Activated CD4-positive, alpha-beta T cell treated with anti-CD3 and anti-CD28 coated beads, Interleukin-2, amount 10 ng/mL, durations not matched to agents 24 days and 14 days (primary cell): Measurements from ENCODE around the gene SEMA4C. TPM values are rescaled to one million over a fixed set of nuclear protein-coding genes. Genes with fewer than 3 reads are reported as not detected.

Source experiments
- DNase-seq: peaks from one replicate; pipeline ENCODE4 v3.0.0; 2022
- H3K27ac Mint-ChIP-seq: one replicate; pipeline ENCODE4 v1.8.0; 2022; ENCODE audit warnings: mild to moderate bottlenecking, mixed read lengths
- H3K27me3 Mint-ChIP-seq: one replicate; pipeline ENCODE4 v1.8.0; 2022; ENCODE audit warnings: mixed read lengths
- H3K36me3 Mint-ChIP-seq: one replicate; pipeline ENCODE4 v1.8.0; 2022; ENCODE audit warnings: low read depth, mild to moderate bottlenecking, mixed read lengths
- H3K4me1 Mint-ChIP-seq: one replicate; pipeline ENCODE4 v1.8.0; 2021; ENCODE audit warnings: mixed read lengths
- H3K4me3 Mint-ChIP-seq: one replicate; pipeline ENCODE4 v1.8.0; 2022; ENCODE audit warnings: mild to moderate bottlenecking, moderate library complexity, mixed read lengths
- H3K9me3 Mint-ChIP-seq: one replicate; pipeline ENCODE4 v1.8.0; 2021; ENCODE audit warnings: mixed read lengths
- intact Hi-C: fragments of 100-400 bp; cut with micrococcal nuclease; formaldehyde crosslinking; loops from one replicate; pipeline ENCODE4 v1.15.1; 2023
- total RNA-seq: library from RNA; stranded (reverse); gene quantifications from 2 replicates; pipeline ENCODE4 v1.2.3, GENCODE V29; 2022

SEMA4C gene
- total RNA-seq, 1 donor from 2014 or later, result 26.1 TPM

- peaks cover 22% of the 10 kb centered on the region for H3K4me1 Mint-ChIP-seq
- intact Hi-C loops, result no loop called here
- no peak overlapping the region for H3K4me3 Mint-ChIP-seq
- no peaks in the 10 kb centered on the region for H3K27me3 Mint-ChIP-seq
- H3K9me3 Mint-ChIP-seq, result no peaks in the 10 kb centered on the region
- no peak overlapping the region for H3K27ac Mint-ChIP-seq
- peak; percentile 69 for DNase-seq
- H3K36me3 Mint-ChIP-seq, result peaks cover 17% of the 10 kb centered on the region
Measured at GRCh38 chr2:96860065-96861029, 9.5 kb downstream of the SEMA4C start.

DNA sequence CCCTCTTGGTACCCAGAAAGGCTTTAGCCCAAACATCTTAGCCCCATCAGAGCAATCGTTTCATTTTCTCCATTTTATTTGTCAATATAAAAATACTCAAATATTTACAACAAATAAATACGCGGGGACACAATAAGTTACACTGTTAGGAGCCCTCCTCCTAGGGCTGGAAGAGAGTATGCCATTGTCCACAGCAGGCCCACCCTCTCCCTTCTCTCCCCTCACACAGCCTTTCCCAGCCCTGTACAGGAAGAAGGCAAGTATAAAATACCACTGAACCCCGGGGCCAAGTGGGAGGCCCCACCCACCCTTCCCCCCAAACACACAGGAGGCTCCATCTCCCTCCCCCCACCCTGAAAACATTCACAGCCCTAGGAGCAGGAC, 10.2 kb downstream of the SEMA4C start:
- H3K4me3 Mint-ChIP-seq, result peak overlapping the region; percentile 92
- intact Hi-C loops, result no loop called here
- H3K9me3 Mint-ChIP-seq, result no peaks in the 10 kb centered on the region
- peaks cover 21% of the 10 kb centered on the region for H3K36me3 Mint-ChIP-seq
- H3K27ac Mint-ChIP-seq, result no peak overlapping the region
- DNase-seq, result no peak
- peaks cover 26% of the 10 kb centered on the region for H3K4me1 Mint-ChIP-seq
- H3K27me3 Mint-ChIP-seq, result no peaks in the 10 kb centered on the region

DNA sequence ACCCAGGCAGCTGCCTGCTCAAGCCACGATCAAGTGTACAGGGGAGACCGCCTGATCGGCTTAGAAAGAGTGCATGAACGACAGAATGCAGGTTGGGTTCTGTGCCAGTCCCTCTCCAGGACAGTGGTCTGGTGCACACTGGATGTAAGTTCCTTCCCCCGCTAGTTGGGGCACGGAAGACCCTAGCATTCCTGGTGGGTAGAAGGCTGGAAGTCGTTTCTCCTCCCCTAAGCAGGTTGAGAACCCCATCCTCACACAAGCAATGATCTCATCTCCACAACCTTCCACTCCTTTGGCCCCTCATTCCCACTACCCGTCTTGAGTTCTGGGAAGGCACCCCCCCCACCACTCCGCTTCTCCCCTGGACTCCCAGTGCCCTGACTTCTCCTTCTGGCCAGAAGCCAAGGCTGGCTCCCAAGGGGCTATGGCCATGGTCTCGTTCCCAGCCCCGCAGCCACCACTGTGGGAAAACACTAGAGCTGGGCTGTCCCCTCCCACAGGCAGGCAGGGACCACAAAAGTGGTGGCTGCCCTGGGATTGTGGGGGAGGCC, 10.7 kb downstream of the SEMA4C start:
- no peak for DNase-seq
- Mint-ChIP-seq H3K4me1 (peaks cover 27% of the 10 kb centered on the region), H3K9me3 (no peaks in the 10 kb centered on the region), H3K36me3 (peaks cover 24% of the 10 kb centered on the region), H3K27ac (peak overlapping the region; percentile 60), H3K27me3 (no peaks in the 10 kb centered on the region), H3K4me3 (peak overlapping the region; percentile 92)
- intact Hi-C loops, result no loop called here

- peak; percentile 100 for DNase-seq
- H3K27me3 Mint-ChIP-seq, result no peaks in the 10 kb centered on the region
- peaks cover 26% of the 10 kb centered on the region for H3K36me3 Mint-ChIP-seq
- H3K9me3 Mint-ChIP-seq, result no peaks in the 10 kb centered on the region
- intact Hi-C loops, result loop anchor here (1.0 kb wide), 6 partner anchors 10 to 255 kb away; partner anchors contain the start of genes ANKRD36, CNNM3 and KANSL3
- peaks cover 28% of the 10 kb centered on the region for H3K4me1 Mint-ChIP-seq
- H3K4me3 Mint-ChIP-seq, result peak within 1 kb of the TSS; percentile 92
- peak within 1 kb of the TSS; percentile 93 for H3K27ac Mint-ChIP-seq
Measured at GRCh38 chr2:96857667-96858372, 12.1 kb downstream of the SEMA4C start, which contains the start of gene ANKRD39. Gene ANKRD39 (minus strand): TSS chr2:96858016. CDS start chr2:96857987, 29 bp downstream.

- Mint-ChIP-seq H3K4me3 (peak overlapping the region; percentile 92), H3K36me3 (peaks cover 33% of the 10 kb centered on the region), H3K27ac (peak overlapping the region; percentile 93), H3K9me3 (no peaks in the 10 kb centered on the region), H3K27me3 (no peaks in the 10 kb centered on the region), H3K4me1 (peaks cover 28% of the 10 kb centered on the region)
- peak; percentile 82 for DNase-seq
- intact Hi-C loops, result loop anchor here (1.0 kb wide), 1 partner anchor 256 kb away; the partner anchor contains the start of gene ANKRD36
Measured at GRCh38 chr2:96856776-96857666, 12.9 kb downstream of the SEMA4C start.

GRCh38 chr2:96853321-96853720, 16.6 kb downstream of the SEMA4C start:
- H3K27me3 Mint-ChIP-seq, result no peaks in the 10 kb centered on the region
- no peak for DNase-seq
- intact Hi-C loops, result no loop called here
- no peak overlapping the region for H3K4me3 Mint-ChIP-seq
- H3K9me3 Mint-ChIP-seq, result no peaks in the 10 kb centered on the region
- H3K36me3 Mint-ChIP-seq, result peaks cover 32% of the 10 kb centered on the region
- no peak overlapping the region for H3K27ac Mint-ChIP-seq
- peaks cover 18% of the 10 kb centered on the region for H3K4me1 Mint-ChIP-seq

GRCh38 chr2:96852667-96853066, 17.2 kb downstream of the SEMA4C start:
- Mint-ChIP-seq H3K4me3 (no peak overlapping the region), H3K36me3 (peaks cover 35% of the 10 kb centered on the region), H3K27ac (no peak overlapping the region), H3K9me3 (no peaks in the 10 kb centered on the region), H3K27me3 (no peaks in the 10 kb centered on the region), H3K4me1 (peaks cover 18% of the 10 kb centered on the region)
- intact Hi-C loops, result no loop called here
- DNase-seq, result no peak

- no peak overlapping the region for H3K27ac Mint-ChIP-seq
- no peak for DNase-seq
- intact Hi-C loops, result no loop called here
- peaks cover 35% of the 10 kb centered on the region for H3K36me3 Mint-ChIP-seq
- no peaks in the 10 kb centered on the region for H3K9me3 Mint-ChIP-seq
- peaks cover 6% of the 10 kb centered on the region for H3K4me1 Mint-ChIP-seq
- H3K27me3 Mint-ChIP-seq, result no peaks in the 10 kb centered on the region
- no peak overlapping the region for H3K4me3 Mint-ChIP-seq
Measured at GRCh38 chr2:96848264-96848663, 21.6 kb downstream of the SEMA4C start.

DNA sequence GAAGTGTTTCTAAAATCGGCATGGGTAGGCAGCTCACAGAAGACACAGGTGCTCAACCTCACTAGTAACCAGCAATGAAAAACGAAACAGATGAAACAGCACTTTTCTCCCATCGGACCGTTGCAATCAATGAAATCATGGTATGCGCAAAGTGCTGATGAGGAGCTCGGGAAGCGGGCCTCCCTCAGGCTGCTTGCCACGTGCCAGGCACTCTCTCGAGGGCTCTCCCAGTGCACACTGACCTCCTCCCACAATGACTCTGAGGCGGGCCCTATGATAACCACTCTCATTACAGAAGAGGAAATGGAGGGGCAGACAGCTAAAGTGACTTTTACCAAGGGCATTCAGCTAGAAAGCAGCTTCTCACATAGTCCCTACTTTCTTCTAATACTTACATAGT, 22.3 kb downstream of the SEMA4C start:
- H3K4me1 Mint-ChIP-seq, result peaks cover 5% of the 10 kb centered on the region
- H3K9me3 Mint-ChIP-seq, result no peaks in the 10 kb centered on the region
- H3K27ac Mint-ChIP-seq, result no peak overlapping the region
- H3K4me3 Mint-ChIP-seq, result no peak overlapping the region
- intact Hi-C loops, result no loop called here
- no peaks in the 10 kb centered on the region for H3K27me3 Mint-ChIP-seq
- H3K36me3 Mint-ChIP-seq, result peaks cover 29% of the 10 kb centered on the region
- DNase-seq, result peak; percentile 55

DNA sequence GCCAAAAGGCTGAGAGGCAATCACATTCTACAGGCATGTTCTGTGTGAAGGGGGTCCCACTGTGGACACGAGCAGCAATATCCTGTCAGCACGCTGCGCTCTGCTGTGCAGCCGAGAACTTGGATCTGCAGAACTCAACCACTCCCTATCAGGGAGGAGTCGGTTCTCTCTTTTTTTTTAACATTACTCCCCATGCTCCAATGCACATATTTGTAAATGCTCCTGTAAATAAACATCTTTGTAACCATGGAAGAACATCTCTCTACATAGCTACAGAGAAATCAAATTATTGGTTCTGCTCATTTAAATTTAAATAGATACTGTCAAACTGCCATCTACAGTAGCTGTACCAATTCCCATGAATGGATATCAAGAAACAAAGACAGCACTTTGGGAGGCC, 23.1 kb downstream of the SEMA4C start:
- Mint-ChIP-seq H3K4me3 (no peak overlapping the region), H3K27me3 (no peaks in the 10 kb centered on the region), H3K27ac (no peak overlapping the region), H3K9me3 (no peaks in the 10 kb centered on the region), H3K36me3 (peaks cover 27% of the 10 kb centered on the region), H3K4me1 (peaks cover 5% of the 10 kb centered on the region)
- intact Hi-C loops, result no loop called here
- DNase-seq, result no peak

GRCh38 chr2:96844405-96844808, 25.5 kb downstream of the SEMA4C start:
- H3K27ac Mint-ChIP-seq, result no peak overlapping the region
- no peak overlapping the region for H3K4me3 Mint-ChIP-seq
- H3K9me3 Mint-ChIP-seq, result no peaks in the 10 kb centered on the region
- peaks cover 11% of the 10 kb centered on the region for H3K4me1 Mint-ChIP-seq
- H3K36me3 Mint-ChIP-seq, result peaks cover 25% of the 10 kb centered on the region
- no peaks in the 10 kb centered on the region for H3K27me3 Mint-ChIP-seq
- intact Hi-C loops, result no loop called here
- no peak for DNase-seq

DNA sequence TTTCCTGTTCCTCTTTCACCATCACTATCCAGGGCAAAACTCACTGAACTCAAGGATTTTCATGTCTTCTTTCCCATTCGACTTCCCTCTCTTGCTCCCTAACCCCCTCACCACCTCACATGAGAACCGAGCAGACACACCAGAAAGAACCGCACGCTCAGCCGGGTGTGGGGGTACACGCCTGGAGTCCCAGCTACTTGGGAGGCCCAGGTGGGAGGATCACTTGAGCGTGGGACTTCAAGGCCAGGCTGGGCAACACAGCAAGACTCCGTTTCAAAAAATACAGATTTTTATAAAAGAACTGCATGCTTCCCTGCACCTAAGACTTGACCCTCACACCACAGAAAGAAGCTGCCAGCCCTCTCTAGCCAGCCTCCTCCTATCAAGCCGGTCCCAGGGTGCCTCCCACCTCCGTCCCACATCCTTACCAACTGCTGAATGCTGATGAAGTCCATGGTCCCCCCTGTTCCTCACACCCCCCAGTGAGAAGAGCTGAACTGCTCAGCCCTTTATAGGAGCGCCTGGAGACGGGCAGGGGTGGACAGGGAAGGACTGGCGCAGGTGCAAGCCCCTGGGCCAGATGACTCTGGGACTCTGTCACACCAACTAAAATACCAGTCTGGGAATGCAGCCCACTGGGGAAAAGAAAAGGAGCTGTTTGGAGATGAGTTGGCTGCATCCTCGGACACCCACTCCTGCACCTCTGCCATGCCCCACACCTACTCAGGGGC, 26.2 kb downstream of the SEMA4C start, which contains the start of gene ANKRD23:
TSS of gene ANKRD23 (minus strand) at position 484 of the 731 bp plus-strand sequence. CDS start at position 455, 29 bp downstream.
- intact Hi-C loops, result no loop called here
- no peak within 1 kb of the TSS for H3K4me3 Mint-ChIP-seq
- H3K36me3 Mint-ChIP-seq, result peaks cover 27% of the 10 kb centered on the region
- no peak for DNase-seq
- no peaks in the 10 kb centered on the region for H3K9me3 Mint-ChIP-seq
- no peaks in the 10 kb centered on the region for H3K27me3 Mint-ChIP-seq
- H3K4me1 Mint-ChIP-seq, result peaks cover 13% of the 10 kb centered on the region
- H3K27ac Mint-ChIP-seq, result peak within 1 kb of the TSS; percentile 52
